Esophagus muscularis mucosa (tissue), 4 donors: Measurements from ENCODE around the gene MXD3. TPM values are rescaled to one million over a fixed set of nuclear protein-coding genes. Genes with fewer than 3 reads are reported as not detected.

Experiments used
- DNase-seq: peaks from one replicate; pipeline ENCODE4 v3.0.0-alpha.2; 2017; ENCODE audit errors: extremely low spot score
- H3K27ac ChIP-seq, 4 donors: fragments of 200-600 bp; sonication (generic); replicated peaks in 1 of 4; 1 replicate in 3 of 4; 2 replicates in 1 of 4; pipeline ENCODE4 v1.5.1; 2016 to 2019; ENCODE audit warnings: mild to moderate bottlenecking in 1 of 4
- H3K27me3 ChIP-seq, 4 donors: fragments of 200-600 bp; sonication (generic); one replicate each; pipeline versions ENCODE4 v1.5.1 to v1.6.0; 2016 to 2019
- H3K36me3 ChIP-seq, 4 donors: fragments of 200-600 bp; sonication (generic); one replicate each; pipeline ENCODE4 v1.5.1; 2016 to 2019
- H3K4me1 ChIP-seq, 4 donors: fragments of 200-600 bp; sonication (generic); one replicate each; pipeline ENCODE4 v1.5.1; 2016 to 2019
- H3K4me3 ChIP-seq, 4 donors: fragments of 200-600 bp; sonication (generic); 1 replicate in 2 of 4; 2 replicates in 2 of 4; pipeline ENCODE4 v1.5.1; 2016 to 2019; ENCODE audit warnings: mild to moderate bottlenecking in 4 of 4, moderate library complexity in 1 of 4
- H3K9me3 ChIP-seq, 4 donors: fragments of 200-600 bp; sonication (generic); 1 replicate in 3 of 4; 2 replicates in 1 of 4; pipeline ENCODE4 v1.5.1; 2016 to 2019
- EP300 ChIP-seq: sonication (generic); formaldehyde crosslinking; IDR thresholded peaks from one replicate; pipeline ENCODE4 v1.6.1; 2017; ENCODE audit warnings: antibody characterized with exemption
- POLR2A ChIP-seq: fragments of 450-650 bp; IDR thresholded peaks from one replicate; pipeline ENCODE4 v1.6.1; 2017; ENCODE audit warnings: antibody characterized with exemption, moderate library complexity, mild to moderate bottlenecking, low read depth
- POLR2AphosphoS5 ChIP-seq, 2 donors: sonication (generic); formaldehyde crosslinking; IDR thresholded peaks; one replicate each; pipeline ENCODE4 v1.6.1; 2017; ENCODE audit warnings: antibody characterized with exemption in 2 of 2
- WGBS: methylation state at CpG from one replicate; pipeline ENCODE4 v1.1.5; 2018; 5-methylcytosine and 5-hydroxymethylcytosine counted together
- intact Hi-C: fragments of 100-400 bp; cut with DNase I; formaldehyde crosslinking; loops from one replicate; pipeline ENCODE4 v1.15.1; 2023
- total RNA-seq, 4 donors: library from RNA; depleted of rRNA; stranded (reverse); fragments of >200 nt; gene quantifications; one replicate each; pipeline versions ENCODE4 v1.1.0 to v1.2.1, GENCODE V29; 2016
- TF ChIP-seq, protein P1 (sequence below), 3 experiments: fragments of 200-600 bp in 2 of 3; fragments of 450-650 bp in 1 of 3; sonication (generic) in 2 of 3; IDR thresholded peaks; one replicate each; pipeline ENCODE4 v1.5.1; 2017 to 2019; ENCODE audit warnings: antibody characterized with exemption in 3 of 3, mild to moderate bottlenecking in 2 of 3, moderate library complexity in 1 of 3

The MXD3 gene
- total RNA-seq, 4 donors from 2014 or later, result 2.5 to 11.2 (median 7.9) TPM

- no peaks in the 10 kb centered on the region for H3K27me3 ChIP-seq
- no peaks in the 10 kb centered on the region for H3K9me3 ChIP-seq
- H3K27ac ChIP-seq, result peak overlapping the region; percentile 78 to 90 (median 84)
- 1% methylated on average over 24 of the region's 25 CpGs for WGBS
- no peak for TF ChIP-seq POLR2AphosphoS5 (IDR thresholded peaks at IDR 0.05)
- TF ChIP-seq POLR2A, result no peak
- TF ChIP-seq, protein P1, sequence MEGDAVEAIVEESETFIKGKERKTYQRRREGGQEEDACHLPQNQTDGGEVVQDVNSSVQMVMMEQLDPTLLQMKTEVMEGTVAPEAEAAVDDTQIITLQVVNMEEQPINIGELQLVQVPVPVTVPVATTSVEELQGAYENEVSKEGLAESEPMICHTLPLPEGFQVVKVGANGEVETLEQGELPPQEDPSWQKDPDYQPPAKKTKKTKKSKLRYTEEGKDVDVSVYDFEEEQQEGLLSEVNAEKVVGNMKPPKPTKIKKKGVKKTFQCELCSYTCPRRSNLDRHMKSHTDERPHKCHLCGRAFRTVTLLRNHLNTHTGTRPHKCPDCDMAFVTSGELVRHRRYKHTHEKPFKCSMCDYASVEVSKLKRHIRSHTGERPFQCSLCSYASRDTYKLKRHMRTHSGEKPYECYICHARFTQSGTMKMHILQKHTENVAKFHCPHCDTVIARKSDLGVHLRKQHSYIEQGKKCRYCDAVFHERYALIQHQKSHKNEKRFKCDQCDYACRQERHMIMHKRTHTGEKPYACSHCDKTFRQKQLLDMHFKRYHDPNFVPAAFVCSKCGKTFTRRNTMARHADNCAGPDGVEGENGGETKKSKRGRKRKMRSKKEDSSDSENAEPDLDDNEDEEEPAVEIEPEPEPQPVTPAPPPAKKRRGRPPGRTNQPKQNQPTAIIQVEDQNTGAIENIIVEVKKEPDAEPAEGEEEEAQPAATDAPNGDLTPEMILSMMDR (IDR thresholded peaks at IDR 0.05), result no peak
- no peak for TF ChIP-seq EP300
- DNase-seq, result no peak
- peak overlapping the region; percentile 76 to 99 (median 90) for H3K4me3 ChIP-seq
- H3K36me3 ChIP-seq, result peaks cover 8 to 34% (median 31%) of the 10 kb centered on the region in 4 donors
- intact Hi-C loops, result loop anchor here (10.0 kb wide), 1 partner anchor 189 kb away; no protein-coding TSS in a partner anchor
- peaks cover 48 to 67% (median 59%) of the 10 kb centered on the region in 4 donors for H3K4me1 ChIP-seq
These were observed 7.7 kb downstream of the MXD3 start for GRCh38 chr5:177303925-177304391.

GRCh38 chr5:177303121-177303924, 8.4 kb downstream of the MXD3 start, which contains the start of the genes PRELID1 and RAB24:
TSS of gene PRELID1 (plus strand) at chr5:177303799. CDS start at chr5:177303986, 187 bp downstream.
TSS of gene RAB24 (minus strand) at chr5:177303719. CDS start at chr5:177303288, 431 bp downstream.
- Histone ChIP-seq H3K36me3 (peaks cover 8 to 34% (median 31%) of the 10 kb centered on the region in 4 donors), H3K27ac (peak within 1 kb of the TSS; percentile 78 to 90 (median 84)), H3K27me3 (no peaks in the 10 kb centered on the region), H3K4me1 (peaks cover 48 to 67% (median 59%) of the 10 kb centered on the region in 4 donors), H3K9me3 (no peaks in the 10 kb centered on the region), H3K4me3 (peak within 1 kb of the TSS; percentile 76 to 99 (median 90))
- 1% methylated on average over 15 of the region's 100 CpGs for WGBS
- TF ChIP-seq POLR2AphosphoS5 (IDR thresholded peaks at IDR 0.05) (peak; percentile 82 to 89), EP300 (no peak), POLR2A (peak; percentile 58)
- TF ChIP-seq, protein P1 (IDR thresholded peaks at IDR 0.05), result peak; percentile 23 to 41 (median 30)
- DNase-seq, result peak; percentile 97
- intact Hi-C loops, result loop anchor here (10.0 kb wide), 1 partner anchor 189 kb away; no protein-coding TSS in a partner anchor

GRCh38 chr5:177302354-177303110, 9.2 kb downstream of the MXD3 start:
- peaks cover 48 to 63% (median 59%) of the 10 kb centered on the region in 4 donors for H3K4me1 ChIP-seq
- intact Hi-C loops, result loop anchor here (10.0 kb wide), 1 partner anchor 188 kb away; no protein-coding TSS in a partner anchor
- H3K27ac ChIP-seq, result peak overlapping the region; percentile 78 to 90 (median 84)
- H3K9me3 ChIP-seq, result no peaks in the 10 kb centered on the region
- H3K36me3 ChIP-seq, result peaks cover 8 to 29% (median 27%) of the 10 kb centered on the region in 4 donors
- WGBS, result 17% methylated on average over 15 of the region's 24 CpGs
- H3K4me3 ChIP-seq, result peak overlapping the region; percentile 76 to 99 (median 90)
- H3K27me3 ChIP-seq, result no peaks in the 10 kb centered on the region
- DNase-seq, result no peak
- TF ChIP-seq POLR2AphosphoS5 (IDR thresholded peaks at IDR 0.05), result no peak
- no peak for TF ChIP-seq EP300
- TF ChIP-seq, protein P1 (IDR thresholded peaks at IDR 0.05), result no peak
- TF ChIP-seq POLR2A, result no peak

GRCh38 chr5:177301503-177302165, 10.1 kb downstream of the MXD3 start:
- 53% methylated on average over 5 of the region's 7 CpGs for WGBS
- no peaks in the 10 kb centered on the region for H3K9me3 ChIP-seq
- H3K27ac ChIP-seq, result peak overlapping the region; percentile 52 to 90 (median 75)
- peaks cover 55 to 63% (median 59%) of the 10 kb centered on the region in 4 donors for H3K4me1 ChIP-seq
- intact Hi-C loops, result loop anchor here (10.0 kb wide), 1 partner anchor 187 kb away; no protein-coding TSS in a partner anchor
- no peaks in the 10 kb centered on the region for H3K27me3 ChIP-seq
- H3K4me3 ChIP-seq, result peak overlapping the region in 1 of 4 donors; percentile 76
- peaks cover 1 to 22% (median 20%) of the 10 kb centered on the region in 4 donors for H3K36me3 ChIP-seq
- no peak for DNase-seq
- TF ChIP-seq, protein P1 (IDR thresholded peaks at IDR 0.05), result no peak
- TF ChIP-seq POLR2A (no peak), POLR2AphosphoS5 (IDR thresholded peaks at IDR 0.05) (no peak), EP300 (no peak)
